ENCODE results near the gene LSAMP. TPM values are rescaled to one million over a fixed set of nuclear protein-coding genes. Genes with fewer than 3 reads are reported as not detected.
A peak's percentile ranks its signal among the peaks of the same experiment; 100 is the strongest.

LSAMP gene
- total and polyA plus RNA-seq, 2 donors (not counting 1 experiment from before 2014, with no cell fraction given) = not detected

DNA sequence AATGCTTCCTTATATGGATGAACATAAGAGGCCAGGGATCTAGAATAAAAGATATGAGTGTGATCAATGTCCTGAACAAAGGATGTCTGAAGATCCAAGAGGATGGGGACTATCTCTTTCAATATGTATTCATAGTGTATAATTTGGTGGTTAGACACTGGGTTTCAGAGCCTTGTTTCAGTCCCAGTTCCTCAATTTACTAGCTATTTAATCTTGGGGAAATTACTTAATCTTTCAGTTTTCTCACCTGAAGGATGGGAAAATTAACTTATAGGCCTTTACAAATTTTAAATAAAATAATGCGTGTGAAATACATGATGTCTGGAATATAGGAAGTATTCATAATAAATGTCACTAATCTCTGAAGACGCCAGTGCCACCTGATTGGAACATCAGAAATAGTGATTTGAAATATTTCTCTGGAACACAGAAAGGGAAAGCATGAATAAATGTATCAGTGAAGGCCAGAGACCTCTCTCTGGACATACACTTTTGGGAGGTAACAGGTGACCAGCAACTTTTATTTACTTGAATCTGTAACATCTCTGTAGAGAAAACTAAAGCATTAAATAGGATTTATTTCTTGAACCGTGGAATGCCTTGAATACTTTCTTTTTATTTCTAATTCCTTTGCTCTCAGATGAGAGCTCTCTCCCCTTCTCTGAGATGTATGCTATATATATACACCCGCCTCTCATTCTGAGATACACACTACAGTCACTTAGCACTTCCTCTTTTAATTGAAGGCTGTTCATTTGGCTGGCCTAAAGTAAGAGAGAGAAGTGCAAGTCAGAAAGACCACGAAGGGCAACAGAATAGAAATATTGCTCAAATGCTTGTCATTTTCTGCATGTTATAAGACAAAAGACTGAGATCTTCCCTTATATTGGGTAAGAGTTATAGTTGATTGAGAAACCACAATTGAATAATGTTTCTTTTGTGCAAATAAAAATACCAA, 407.1 kb downstream of the LSAMP start:
- Histone ChIP-seq H3K27ac (ENCODE audit: low read length in 2 of 2) (no peak overlapping the region), H3K9ac (ENCODE audit: low read length) (no peak overlapping the region), H4K20me1 (ENCODE audit: control insufficient read depth, insufficient read depth, low read length, poor library complexity, severe bottlenecking) (no peaks in the 10 kb centered on the region), H3K27me3 (replicated peaks in 1 of 4; ENCODE audit: control extremely low read depth in 1 of 4, control insufficient read depth in 3 of 4, insufficient read depth in 4 of 4, low read length in 3 of 4) (no peaks in the 10 kb centered on the region), H3K4me2 (replicated peaks; ENCODE audit: low read depth, low read length, poor library complexity, severe bottlenecking) (no peak overlapping the region), H3K4me1 (ENCODE audit: control insufficient read depth in 2 of 2, insufficient read depth in 2 of 2, low read length in 2 of 2) (peaks cover 0 to 3% of the 10 kb centered on the region in 2 donors), H3K9me3 (ENCODE audit: control extremely low read depth in 1 of 3, control insufficient read depth in 2 of 3, insufficient read depth in 1 of 3, low read length in 2 of 3) (no peaks in the 10 kb centered on the region), H3K4me3 (ENCODE audit: control extremely low read depth in 1 of 5, extremely low read depth in 1 of 5, insufficient read depth in 1 of 5, low read depth in 2 of 5, low read length in 4 of 5) (no peak overlapping the region), H3K36me3 (replicated peaks in 1 of 2; ENCODE audit: control extremely low read depth in 1 of 2, control insufficient read depth in 1 of 2, extremely low read depth in 1 of 2, insufficient read depth in 2 of 2, low read length in 1 of 2) (no peaks in the 10 kb centered on the region), H2AFZ (ENCODE audit: insufficient read depth, low read depth, low read length, poor library complexity, severe bottlenecking) (peak overlapping the region; percentile 4), H3K79me2 (ENCODE audit: control insufficient read depth, insufficient read depth, low read length) (no peaks in the 10 kb centered on the region)
- intact Hi-C loops (cut with micrococcal nuclease) = no loop called here
- Mint-ChIP-seq H3K27me3 (no peaks in the 10 kb centered on the region), H3K9me3 (ENCODE audit: insufficient read depth) (no peaks in the 10 kb centered on the region), H3K27ac (no peak overlapping the region), H3K4me3 (no peak overlapping the region), H3K4me1 (peaks cover 7% of the 10 kb centered on the region)
- ATAC-seq (ENCODE audit: low read depth) (peak; percentile 28), DNase-seq (peak; percentile 18)
- CTCF ChIA-PET = no interaction called here
- WGBS (ENCODE audit: insufficient coverage) = no CpG with 5 or more reads among the region's 5 CpGs
- no peak for TF ChIP-seq EZH2 (IDR thresholded peaks at IDR 0.05; ENCODE audit: borderline replicate concordance, insufficient read depth, low read depth, low read length, poor library complexity, severe bottlenecking)
- TF ChIP-seq, protein P1, sequence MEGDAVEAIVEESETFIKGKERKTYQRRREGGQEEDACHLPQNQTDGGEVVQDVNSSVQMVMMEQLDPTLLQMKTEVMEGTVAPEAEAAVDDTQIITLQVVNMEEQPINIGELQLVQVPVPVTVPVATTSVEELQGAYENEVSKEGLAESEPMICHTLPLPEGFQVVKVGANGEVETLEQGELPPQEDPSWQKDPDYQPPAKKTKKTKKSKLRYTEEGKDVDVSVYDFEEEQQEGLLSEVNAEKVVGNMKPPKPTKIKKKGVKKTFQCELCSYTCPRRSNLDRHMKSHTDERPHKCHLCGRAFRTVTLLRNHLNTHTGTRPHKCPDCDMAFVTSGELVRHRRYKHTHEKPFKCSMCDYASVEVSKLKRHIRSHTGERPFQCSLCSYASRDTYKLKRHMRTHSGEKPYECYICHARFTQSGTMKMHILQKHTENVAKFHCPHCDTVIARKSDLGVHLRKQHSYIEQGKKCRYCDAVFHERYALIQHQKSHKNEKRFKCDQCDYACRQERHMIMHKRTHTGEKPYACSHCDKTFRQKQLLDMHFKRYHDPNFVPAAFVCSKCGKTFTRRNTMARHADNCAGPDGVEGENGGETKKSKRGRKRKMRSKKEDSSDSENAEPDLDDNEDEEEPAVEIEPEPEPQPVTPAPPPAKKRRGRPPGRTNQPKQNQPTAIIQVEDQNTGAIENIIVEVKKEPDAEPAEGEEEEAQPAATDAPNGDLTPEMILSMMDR (IDR thresholded peaks at IDR 0.05) = no peak
- POLR2A ChIA-PET = no interaction called here

DNA sequence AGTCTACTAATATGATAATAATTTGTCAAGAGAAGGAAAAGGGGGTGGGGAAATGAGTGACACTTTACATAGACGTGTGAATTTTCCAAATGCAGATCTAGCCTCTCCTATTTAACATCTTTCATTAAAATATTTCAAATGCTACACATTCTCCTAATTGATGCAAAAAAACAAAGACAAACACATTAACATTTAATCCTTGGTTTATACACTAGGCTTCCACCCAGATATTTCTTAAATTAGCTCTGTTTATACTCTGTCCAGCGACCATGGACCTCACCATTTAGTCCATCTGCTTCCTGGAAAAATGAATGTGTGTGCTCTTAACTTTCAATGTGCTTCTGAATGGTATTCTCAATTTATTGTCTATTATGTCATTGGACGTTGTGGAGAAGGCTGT, 409.9 kb downstream of the LSAMP start:
- TF ChIP-seq EZH2 (IDR thresholded peaks at IDR 0.05; ENCODE audit: borderline replicate concordance, insufficient read depth, low read depth, low read length, poor library complexity, severe bottlenecking) = no peak
- TF ChIP-seq, protein P1 (IDR thresholded peaks at IDR 0.05) = no peak
- Mint-ChIP-seq H3K27ac (no peak overlapping the region), H3K27me3 (no peaks in the 10 kb centered on the region), H3K4me3 (no peak overlapping the region), H3K4me1 (peaks cover 7% of the 10 kb centered on the region), H3K9me3 (ENCODE audit: insufficient read depth) (no peaks in the 10 kb centered on the region)
- POLR2A ChIA-PET = no interaction called here
- H3K4me3 ChIP-seq (ENCODE audit: control extremely low read depth in 1 of 5, extremely low read depth in 1 of 5, insufficient read depth in 1 of 5, low read depth in 2 of 5, low read length in 4 of 5) = no peak overlapping the region
- H2AFZ ChIP-seq (ENCODE audit: insufficient read depth, low read depth, low read length, poor library complexity, severe bottlenecking) = no peak overlapping the region
- no peak overlapping the region for H3K9ac ChIP-seq (ENCODE audit: low read length)
- intact Hi-C loops (cut with micrococcal nuclease) = no loop called here
- H3K4me2 ChIP-seq (replicated peaks; ENCODE audit: low read depth, low read length, poor library complexity, severe bottlenecking) = no peak overlapping the region
- no peaks in the 10 kb centered on the region for H4K20me1 ChIP-seq (ENCODE audit: control insufficient read depth, insufficient read depth, low read length, poor library complexity, severe bottlenecking)
- ATAC-seq (ENCODE audit: low read depth) (no peak), DNase-seq (no peak)
- H3K36me3 ChIP-seq (replicated peaks in 1 of 2; ENCODE audit: control extremely low read depth in 1 of 2, control insufficient read depth in 1 of 2, extremely low read depth in 1 of 2, insufficient read depth in 2 of 2, low read length in 1 of 2) = no peaks in the 10 kb centered on the region
- H3K9me3 ChIP-seq (ENCODE audit: control extremely low read depth in 1 of 3, control insufficient read depth in 2 of 3, insufficient read depth in 1 of 3, low read length in 2 of 3) = no peaks in the 10 kb centered on the region
- H3K4me1 ChIP-seq (ENCODE audit: control insufficient read depth in 2 of 2, insufficient read depth in 2 of 2, low read length in 2 of 2) = peaks cover 0 to 3% of the 10 kb centered on the region in 2 donors
- no peaks in the 10 kb centered on the region for H3K79me2 ChIP-seq (ENCODE audit: control insufficient read depth, insufficient read depth, low read length)
- WGBS (ENCODE audit: insufficient coverage) = 100% methylated on average over 1 of the region's 3 CpGs
- no peaks in the 10 kb centered on the region for H3K27me3 ChIP-seq (replicated peaks in 1 of 4; ENCODE audit: control extremely low read depth in 1 of 4, control insufficient read depth in 3 of 4, insufficient read depth in 4 of 4, low read length in 3 of 4)
- no peak overlapping the region for H3K27ac ChIP-seq (ENCODE audit: low read length in 2 of 2)
- CTCF ChIA-PET = no interaction called here
